Epithelial cell of esophagus (primary cell): ENCODE data around the gene REPS2.

Source experiments
- DNase-seq: peaks from one replicate; pipeline ENCODE4 v3.0.0; 2010; ENCODE audit warnings: low read depth
- H3K4me3 ChIP-seq: 2 replicates; pipeline ENCODE4 v1.5.1; 2011; ENCODE audit warnings: mild to moderate bottlenecking, low read length, control low read depth
- TF ChIP-seq, protein P1 (sequence below): IDR thresholded peaks from 2 replicates; pipeline ENCODE4 v1.5.1; 2011; ENCODE audit warnings: low read depth, mild to moderate bottlenecking, low read length, control low read depth, inconsistent platforms; ENCODE audit not compliant: insufficient read depth; ENCODE audit errors: missing control alignments

The REPS2 gene

GRCh38 chrX:17185431-17185830, 239.0 kb downstream of the REPS2 start:
- no peak for DNase-seq
- TF ChIP-seq, protein P1, sequence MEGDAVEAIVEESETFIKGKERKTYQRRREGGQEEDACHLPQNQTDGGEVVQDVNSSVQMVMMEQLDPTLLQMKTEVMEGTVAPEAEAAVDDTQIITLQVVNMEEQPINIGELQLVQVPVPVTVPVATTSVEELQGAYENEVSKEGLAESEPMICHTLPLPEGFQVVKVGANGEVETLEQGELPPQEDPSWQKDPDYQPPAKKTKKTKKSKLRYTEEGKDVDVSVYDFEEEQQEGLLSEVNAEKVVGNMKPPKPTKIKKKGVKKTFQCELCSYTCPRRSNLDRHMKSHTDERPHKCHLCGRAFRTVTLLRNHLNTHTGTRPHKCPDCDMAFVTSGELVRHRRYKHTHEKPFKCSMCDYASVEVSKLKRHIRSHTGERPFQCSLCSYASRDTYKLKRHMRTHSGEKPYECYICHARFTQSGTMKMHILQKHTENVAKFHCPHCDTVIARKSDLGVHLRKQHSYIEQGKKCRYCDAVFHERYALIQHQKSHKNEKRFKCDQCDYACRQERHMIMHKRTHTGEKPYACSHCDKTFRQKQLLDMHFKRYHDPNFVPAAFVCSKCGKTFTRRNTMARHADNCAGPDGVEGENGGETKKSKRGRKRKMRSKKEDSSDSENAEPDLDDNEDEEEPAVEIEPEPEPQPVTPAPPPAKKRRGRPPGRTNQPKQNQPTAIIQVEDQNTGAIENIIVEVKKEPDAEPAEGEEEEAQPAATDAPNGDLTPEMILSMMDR, result no peak
- H3K4me3 ChIP-seq, result no peak overlapping the region

GRCh38 chrX:17187136-17187756, 240.8 kb downstream of the REPS2 start:
- DNase-seq, result no peak
- TF ChIP-seq, protein P1, result no peak

GRCh38 chrX:17192106-17192505, 245.6 kb downstream of the REPS2 start:
- DNase-seq, result peak; percentile 8
- TF ChIP-seq, protein P1, result no peak
- no peak overlapping the region for H3K4me3 ChIP-seq

More at GRCh38 chrX:17187136-17187756, 240.8 kb downstream of the REPS2 start:
- no peak overlapping the region for H3K4me3 ChIP-seq
